K562 (cell line): ENCODE measurements around the gene SYK. TPM values are rescaled to one million over a fixed set of nuclear protein-coding genes. Genes with fewer than 3 reads are reported as not detected.

Source experiments
- ATAC-seq: fragments of 200-7000 bp; cut with Tn5 transposase; 3 replicates; pipeline ENCODE4 v1.9.1; 2020; ENCODE audit warnings: moderate library complexity
- BruUV-seq: library from RNA; stranded (reverse); fragments of 400-500 nt; replicated peaks from 2 replicates; lab custom pipeline; 2021; lab: Mats Ljungman, UMichigan
- CTCF ChIA-PET: fragments of 300-600 bp; formaldehyde crosslinking; extraction: SDS; loops from one replicate; lab custom pipeline; 2021; ENCODE audit warnings: low intra/inter-chr PET ratio; lab: Yijun Ruan, JAX
- POLR2A ChIA-PET: fragments of 300-600, 350-650 bp; sonication (Branson Sonifier 250); formaldehyde crosslinking; extraction: SDS; loops from one replicate; lab custom pipeline; 2021; ENCODE audit warnings: antibody characterized with exemption, inconsistent platforms; lab: Yijun Ruan, JAX
- DNase-seq, 4 experiments: peaks; one replicate each; pipeline versions ENCODE4 v3.0.0 to v3.0.0-alpha.2; 2011 to 2018; ENCODE audit warnings: low spot score in 3 of 4, mixed read lengths in 3 of 4; ENCODE audit errors: extremely low read depth in 1 of 4
- FAIRE-seq: peaks from 2 replicates; lab custom pipeline; 2011; peaks lifted over from hg19 to GRCh38; lab: Jason Lieb, UNC
- H2AFZ ChIP-seq: 2 replicates; pipeline ENCODE4 v1.6.0; 2011; ENCODE audit warnings: low read depth, low read length, control low read depth, inconsistent platforms
- H3K27ac ChIP-seq: fragments of 200-600 bp; 3 replicates; pipeline ENCODE4 v1.8.0; 2011; ENCODE audit warnings: low read depth, mild to moderate bottlenecking, control low read depth, inconsistent platforms, low read length, moderate library complexity, mixed read lengths; ENCODE audit errors: extremely low read depth
- H3K27me3 ChIP-seq, 2 experiments: fragments of 300-600 bp in 1 of 2; 2 replicates in 1 of 2; 3 replicates in 1 of 2; pipeline versions ENCODE4 v1.6.0 to v1.8.0; 2011; ENCODE audit warnings: inconsistent platforms in 2 of 2, low read length in 2 of 2, mild to moderate bottlenecking in 1 of 2, mixed read lengths in 1 of 2, moderate library complexity in 1 of 2; ENCODE audit not compliant: control insufficient read depth in 2 of 2, insufficient read depth in 2 of 2
- H3K36me3 ChIP-seq: fragments of 300-600 bp; 3 replicates; pipeline ENCODE4 v1.8.0; 2011; ENCODE audit warnings: mild to moderate bottlenecking, low read length, inconsistent platforms; ENCODE audit not compliant: control insufficient read depth, insufficient read depth
- H3K4me1 ChIP-seq, 2 experiments: fragments of 200-600 bp in 1 of 2; replicated peaks in 1 of 2; 2 replicates in 1 of 2; 3 replicates in 1 of 2; pipeline versions ENCODE4 v1.5.1 to v1.8.0; 2011; ENCODE audit warnings: inconsistent platforms in 2 of 2, low read length in 2 of 2, mild to moderate bottlenecking in 1 of 2, mixed read lengths in 1 of 2, moderate library complexity in 1 of 2; ENCODE audit not compliant: control insufficient read depth in 2 of 2, insufficient read depth in 2 of 2
- H3K4me2 ChIP-seq: 2 replicates; pipeline ENCODE4 v1.6.1; 2011; ENCODE audit warnings: low read length, control low read depth, inconsistent platforms, mixed read lengths; ENCODE audit not compliant: insufficient read depth
- H3K4me3 ChIP-seq: fragments of 200-600 bp; sonication (generic), shearing (Covaris generic); 2 replicates; pipeline ENCODE4 v1.5.1; 2016; ENCODE audit warnings: control low read depth, inconsistent platforms
- H3K79me2 ChIP-seq: fragments of 200-600 bp; 3 replicates; pipeline ENCODE4 v1.8.0; 2011; ENCODE audit warnings: low read length, inconsistent platforms; ENCODE audit not compliant: control insufficient read depth, insufficient read depth
- H3K9ac ChIP-seq, 2 experiments: 2 replicates each; pipeline versions ENCODE4 v1.6.0 to v1.6.1; 2011; ENCODE audit warnings: low read depth in 2 of 2, low read length in 2 of 2, control low read depth in 1 of 2, inconsistent platforms in 1 of 2, mild to moderate bottlenecking in 1 of 2, mixed read lengths in 1 of 2; ENCODE audit not compliant: insufficient read depth in 1 of 2
- H3K9me1 ChIP-seq: one replicate; pipeline ENCODE4 v1.6.0; 2011; ENCODE audit warnings: inconsistent platforms, mild to moderate bottlenecking, low read length, moderate library complexity; ENCODE audit not compliant: control insufficient read depth, insufficient read depth
- H3K9me3 ChIP-seq: replicated peaks from 2 replicates; pipeline ENCODE4 v1.5.1; 2011; ENCODE audit warnings: low read depth, low read length, inconsistent platforms; ENCODE audit not compliant: control insufficient read depth, insufficient read depth
- H4K20me1 ChIP-seq: replicated peaks from 2 replicates; pipeline ENCODE4 v1.6.1; 2011; ENCODE audit warnings: low read length, inconsistent platforms, mixed read lengths; ENCODE audit not compliant: control insufficient read depth, insufficient read depth
- BCL6 ChIP-seq: fragments of 250-450 bp; sonication (Bioruptor Pico); IDR thresholded peaks from 2 replicates; pipeline ENCODE4 v1.4.0; 2020
- CBFB ChIP-seq: sonication (generic); formaldehyde crosslinking; IDR thresholded peaks from 2 replicates; pipeline ENCODE4 v1.4.0; 2020; ENCODE audit warnings: mild to moderate bottlenecking, missing genetic modification reagents
- PHB2 ChIP-seq: fragments of 450-650 bp; IDR thresholded peaks from 2 replicates; pipeline ENCODE4 v1.6.1; 2017; ENCODE audit warnings: low read depth
- WGBS: fragments of 100-300 bp; shearing (Covaris generic); methylation state at CpG from one replicate; pipeline ENCODE4 v1.1.6; 2016; ENCODE audit warnings: low coverage, mixed read lengths; ENCODE audit not compliant: insufficient coverage; ENCODE audit errors: missing lambda C conversion rate; 5-methylcytosine and 5-hydroxymethylcytosine counted together
- in situ Hi-C: fragments of 300-500 bp; cut with MboI; formaldehyde crosslinking; loops from 4 replicates; pipeline ENCODE4 v1.15.0; 2018; ENCODE audit warnings: inconsistent platforms, mixed read lengths
- intact Hi-C: fragments of 100-400 bp; cut with micrococcal nuclease; formaldehyde crosslinking; loops from 2 replicates; pipeline ENCODE4 v1.14.2; 2022
- polyA plus RNA-seq, 8 experiments: library from polyadenylated mRNA; depleted of rRNA in 4 of 8; stranded (reverse) in 5 of 8; unstranded in 3 of 8; fragments of >200 nt; fragmentation: Nextera tagmentation in 2 of 8; fragmentation: Illumina TruSeq in 1 of 8; extraction: Ambion mirVana in 2 of 8; extraction: Trizol in 1 of 8; gene quantifications; 2 replicates each; pipeline versions ENCODE4 v1.2.1 to v1.2.3, GENCODE V29; 2011 to 2014; ENCODE audit warnings: inconsistent platforms in 1 of 8, missing spikeins in 1 of 8
- total RNA-seq, 7 experiments: library from RNA; depleted of rRNA in 6 of 7; stranded (reverse); fragments of >200 nt in 6 of 7; fragmentation: Illumina TruSeq in 2 of 7; extraction: Trizol in 2 of 7; gene quantifications; 2 replicates each; pipeline versions ENCODE4 v1.2.1 to v1.2.3, GENCODE V29; 2011 to 2021; ENCODE audit warnings: low replicate concordance in 1 of 7
- TF ChIP-seq, protein P1 (sequence below): sonication (generic); formaldehyde crosslinking; IDR thresholded peaks from 2 replicates; pipeline ENCODE4 v1.8.0; 2022; ENCODE audit warnings: mild to moderate bottlenecking, missing genetic modification reagents
- TF ChIP-seq, protein P2 (sequence below): fragments of 200-800 bp; sonication (Bioruptor generic); IDR thresholded peaks from 2 replicates; pipeline ENCODE4 v1.6.1; 2016; ENCODE audit warnings: missing genetic modification characterization, missing compliant biosample characterization

SYK gene
- total and polyA plus RNA-seq, 9 of the 15 experiments (the other 6 are each of a cell fraction or from before 2014, with no cell fraction given), result 3.9 to 32.7 (median 16.7) TPM

DNA sequence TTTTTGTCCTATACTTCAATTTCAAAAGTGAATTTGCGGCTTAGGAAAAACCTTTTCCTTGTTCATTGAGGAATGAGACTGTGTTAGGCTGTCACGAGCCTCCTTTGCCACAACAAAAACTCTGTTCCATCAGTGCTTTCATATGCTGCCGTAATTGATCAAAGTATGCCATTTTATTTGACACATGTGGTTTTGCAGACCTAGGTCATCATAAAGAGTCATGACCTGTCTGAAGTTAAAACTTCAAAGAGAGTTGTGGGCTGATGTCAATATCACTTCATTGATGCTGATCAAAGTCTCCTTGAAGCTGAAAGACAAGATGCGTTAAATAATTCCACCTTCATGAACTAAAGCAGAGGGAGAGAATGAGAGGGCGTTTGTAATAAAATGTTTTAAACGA is 55.5 kb downstream of the SYK start:
- Histone ChIP-seq H3K4me1 (peaks cover 6 to 7% of the 10 kb centered on the region in 2 experiments; a peak in 3 of 5 replicates), H3K4me2 (no peak overlapping the region), H3K9ac (no peak overlapping the region), H3K79me2 (no peaks in the 10 kb centered on the region), H3K9me3 (no peaks in the 10 kb centered on the region), H4K20me1 (peaks cover 6% of the 10 kb centered on the region; the same call in 1 of the 2 replicates), H3K27ac (no peak overlapping the region), H2AFZ (no peak overlapping the region), H3K36me3 (no peaks in the 10 kb centered on the region; the same call in 2 of the 3 replicates), H3K4me3 (no peak overlapping the region), H3K27me3 (no peaks in the 10 kb centered on the region), H3K9me1 (no peaks in the 10 kb centered on the region)
- DNase-seq (no peak), ATAC-seq (no peak), FAIRE-seq (no peak)
- BruUV-seq, result no TSS peak
- ChIA-PET POLR2A (no interaction called here), CTCF (no interaction called here)
- in situ Hi-C loops, result no loop called here
- TF ChIP-seq BCL6 (no peak), CBFB (no peak), PHB2 (no peak)
- TF ChIP-seq, protein P1, sequence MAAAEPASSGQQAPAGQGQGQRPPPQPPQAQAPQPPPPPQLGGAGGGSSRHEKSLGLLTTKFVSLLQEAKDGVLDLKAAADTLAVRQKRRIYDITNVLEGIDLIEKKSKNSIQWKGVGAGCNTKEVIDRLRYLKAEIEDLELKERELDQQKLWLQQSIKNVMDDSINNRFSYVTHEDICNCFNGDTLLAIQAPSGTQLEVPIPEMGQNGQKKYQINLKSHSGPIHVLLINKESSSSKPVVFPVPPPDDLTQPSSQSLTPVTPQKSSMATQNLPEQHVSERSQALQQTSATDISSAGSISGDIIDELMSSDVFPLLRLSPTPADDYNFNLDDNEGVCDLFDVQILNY (CRISPR knock-in tag), result no peak
- TF ChIP-seq, protein P2, sequence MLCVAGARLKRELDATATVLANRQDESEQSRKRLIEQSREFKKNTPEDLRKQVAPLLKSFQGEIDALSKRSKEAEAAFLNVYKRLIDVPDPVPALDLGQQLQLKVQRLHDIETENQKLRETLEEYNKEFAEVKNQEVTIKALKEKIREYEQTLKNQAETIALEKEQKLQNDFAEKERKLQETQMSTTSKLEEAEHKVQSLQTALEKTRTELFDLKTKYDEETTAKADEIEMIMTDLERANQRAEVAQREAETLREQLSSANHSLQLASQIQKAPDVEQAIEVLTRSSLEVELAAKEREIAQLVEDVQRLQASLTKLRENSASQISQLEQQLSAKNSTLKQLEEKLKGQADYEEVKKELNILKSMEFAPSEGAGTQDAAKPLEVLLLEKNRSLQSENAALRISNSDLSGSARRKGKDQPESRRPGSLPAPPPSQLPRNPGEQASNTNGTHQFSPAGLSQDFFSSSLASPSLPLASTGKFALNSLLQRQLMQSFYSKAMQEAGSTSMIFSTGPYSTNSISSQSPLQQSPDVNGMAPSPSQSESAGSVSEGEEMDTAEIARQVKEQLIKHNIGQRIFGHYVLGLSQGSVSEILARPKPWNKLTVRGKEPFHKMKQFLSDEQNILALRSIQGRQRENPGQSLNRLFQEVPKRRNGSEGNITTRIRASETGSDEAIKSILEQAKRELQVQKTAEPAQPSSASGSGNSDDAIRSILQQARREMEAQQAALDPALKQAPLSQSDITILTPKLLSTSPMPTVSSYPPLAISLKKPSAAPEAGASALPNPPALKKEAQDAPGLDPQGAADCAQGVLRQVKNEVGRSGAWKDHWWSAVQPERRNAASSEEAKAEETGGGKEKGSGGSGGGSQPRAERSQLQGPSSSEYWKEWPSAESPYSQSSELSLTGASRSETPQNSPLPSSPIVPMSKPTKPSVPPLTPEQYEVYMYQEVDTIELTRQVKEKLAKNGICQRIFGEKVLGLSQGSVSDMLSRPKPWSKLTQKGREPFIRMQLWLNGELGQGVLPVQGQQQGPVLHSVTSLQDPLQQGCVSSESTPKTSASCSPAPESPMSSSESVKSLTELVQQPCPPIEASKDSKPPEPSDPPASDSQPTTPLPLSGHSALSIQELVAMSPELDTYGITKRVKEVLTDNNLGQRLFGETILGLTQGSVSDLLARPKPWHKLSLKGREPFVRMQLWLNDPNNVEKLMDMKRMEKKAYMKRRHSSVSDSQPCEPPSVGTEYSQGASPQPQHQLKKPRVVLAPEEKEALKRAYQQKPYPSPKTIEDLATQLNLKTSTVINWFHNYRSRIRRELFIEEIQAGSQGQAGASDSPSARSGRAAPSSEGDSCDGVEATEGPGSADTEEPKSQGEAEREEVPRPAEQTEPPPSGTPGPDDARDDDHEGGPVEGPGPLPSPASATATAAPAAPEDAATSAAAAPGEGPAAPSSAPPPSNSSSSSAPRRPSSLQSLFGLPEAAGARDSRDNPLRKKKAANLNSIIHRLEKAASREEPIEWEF (CRISPR knock-in tag), result no peak
- intact Hi-C loops, result no loop called here
- WGBS, result 66% methylated on average over 5 of the region's 6 CpGs
